ENCODE measurements around the gene ADCY6.

ADCY6 gene

DNA sequence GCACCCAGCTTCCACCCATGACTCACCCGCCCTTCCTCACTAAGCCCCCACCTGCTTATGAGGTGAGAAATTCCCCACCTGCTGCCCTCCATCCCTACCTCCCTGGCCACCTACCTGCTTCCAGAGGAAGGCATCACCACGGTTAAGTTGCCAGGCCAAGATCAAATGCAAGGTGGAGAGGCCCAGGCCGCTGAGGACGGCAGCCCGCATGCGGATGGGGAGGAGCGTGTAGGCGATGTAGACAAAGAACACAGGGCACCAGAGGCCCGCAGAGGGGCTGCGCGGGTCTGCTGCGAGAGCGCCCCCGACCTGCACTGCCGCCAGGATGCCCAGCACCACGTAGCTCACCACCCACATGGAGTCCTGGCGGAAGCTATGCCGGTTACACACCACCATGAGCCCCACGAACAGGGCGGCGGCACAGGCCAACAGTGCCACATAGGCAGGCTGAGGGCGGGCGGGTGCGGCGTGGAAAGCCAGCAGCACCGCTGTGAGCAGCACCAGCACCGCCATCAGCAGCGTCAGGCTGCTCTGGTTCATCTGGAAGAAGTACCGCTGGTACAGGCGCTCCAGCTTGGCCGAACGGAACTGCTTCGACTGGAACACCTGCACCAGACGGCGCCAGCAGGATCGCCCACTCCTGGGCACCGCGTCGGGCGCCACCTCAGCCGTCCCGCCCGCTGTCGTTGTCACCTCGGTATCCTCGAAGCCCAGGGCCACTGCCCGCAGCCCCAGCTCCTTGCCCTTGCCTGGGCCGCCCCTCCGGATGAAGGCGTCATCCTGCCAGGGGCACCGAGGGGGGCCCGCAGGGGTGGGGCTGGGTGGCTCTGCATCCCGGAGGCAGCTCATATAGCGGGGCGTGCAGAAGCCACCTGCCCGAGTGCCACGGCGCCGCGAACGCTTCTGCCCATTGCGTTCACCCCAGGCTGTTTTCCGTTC is 6.2 kb downstream of the ADCY6 start:
- DNase-seq (ENCODE audit: low spot score): no peak

GRCh38 chr12:48781750-48782456 is 7.0 kb downstream of the ADCY6 start:
- DNase-seq (ENCODE audit: low spot score): no peak

DNA sequence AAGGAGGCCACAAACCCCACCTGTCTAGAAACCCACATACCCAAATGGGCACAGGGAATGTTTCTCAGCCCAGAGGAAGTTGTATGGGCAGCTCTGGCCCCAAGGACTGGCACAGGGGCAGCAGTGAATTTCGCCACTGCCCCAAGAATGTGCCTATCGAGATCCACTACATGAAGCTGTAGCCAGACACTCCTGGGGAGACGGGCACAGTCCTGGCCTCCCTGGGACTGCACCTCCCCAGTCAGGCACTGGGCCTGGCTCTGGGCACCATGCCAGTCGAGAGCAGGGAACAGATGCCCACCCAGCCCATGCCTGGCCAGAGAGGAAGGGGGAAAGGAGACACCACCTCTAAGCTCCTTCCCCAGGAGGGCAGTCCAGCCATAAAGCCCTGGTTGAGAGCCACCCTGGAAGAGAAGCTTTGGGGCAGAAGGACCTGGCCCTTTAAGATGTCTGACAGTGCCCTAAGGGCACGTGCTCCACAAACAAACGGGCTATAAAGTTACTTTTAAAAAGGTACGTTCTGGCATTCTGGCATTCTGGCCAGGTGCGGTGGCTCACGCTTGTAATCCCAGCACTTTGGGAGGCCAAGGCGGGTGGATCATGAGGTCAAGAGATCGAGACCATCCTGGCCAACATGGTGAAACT is 8.4 kb downstream of the ADCY6 start:
- DNase-seq (ENCODE audit: low spot score): no peak

GRCh38 chr12:48779869-48780268 is 9.0 kb downstream of the ADCY6 start:
- DNase-seq (ENCODE audit: low spot score): no peak

DNA sequence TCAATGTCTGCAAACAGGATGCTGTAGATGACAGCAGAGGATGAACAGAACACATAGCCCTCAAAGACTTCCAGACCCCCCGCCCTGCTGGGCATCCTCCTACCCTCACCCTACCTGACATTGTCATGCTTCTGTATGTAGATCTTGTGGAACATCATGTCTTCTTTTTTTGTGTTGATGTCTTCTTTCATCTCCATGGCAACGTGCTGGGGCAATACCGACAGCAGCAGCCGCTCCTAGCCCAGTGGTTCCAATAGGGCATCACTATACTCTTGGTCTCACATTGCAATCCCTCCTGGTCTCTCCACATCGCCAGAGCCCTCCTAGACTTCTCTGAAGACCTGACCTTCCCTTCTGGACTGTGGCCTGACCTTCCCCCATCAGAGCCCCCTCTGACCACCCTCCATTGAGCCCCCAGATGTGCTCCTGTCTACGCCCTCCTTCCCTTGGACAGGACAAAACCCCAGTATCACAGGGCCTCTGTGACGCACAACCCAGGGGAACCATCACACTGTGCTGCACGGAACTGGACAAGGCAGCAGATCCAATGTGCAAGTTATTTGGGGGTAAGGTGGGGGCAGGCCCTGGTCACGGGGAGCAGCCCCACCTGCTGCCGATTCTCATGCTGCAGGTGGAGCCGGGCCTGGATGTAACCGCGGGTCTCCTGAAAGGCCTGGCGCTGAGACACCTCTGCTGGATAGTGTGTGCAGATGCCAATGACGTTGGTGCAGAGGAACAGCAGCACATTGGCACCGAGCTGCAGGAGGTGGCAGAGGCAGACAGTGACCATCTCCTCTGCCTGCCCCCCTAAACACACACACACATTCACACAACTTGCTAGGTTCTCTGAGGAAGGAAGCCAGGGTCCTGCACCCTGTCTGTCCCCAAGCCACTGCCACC is 11.1 kb downstream of the ADCY6 start:
- peak; percentile 71 for DNase-seq (ENCODE audit: low spot score)

- DNase-seq (ENCODE audit: low spot score): no peak
These were observed 11.9 kb downstream of the ADCY6 start for GRCh38 chr12:48776956-48777355.

DNA sequence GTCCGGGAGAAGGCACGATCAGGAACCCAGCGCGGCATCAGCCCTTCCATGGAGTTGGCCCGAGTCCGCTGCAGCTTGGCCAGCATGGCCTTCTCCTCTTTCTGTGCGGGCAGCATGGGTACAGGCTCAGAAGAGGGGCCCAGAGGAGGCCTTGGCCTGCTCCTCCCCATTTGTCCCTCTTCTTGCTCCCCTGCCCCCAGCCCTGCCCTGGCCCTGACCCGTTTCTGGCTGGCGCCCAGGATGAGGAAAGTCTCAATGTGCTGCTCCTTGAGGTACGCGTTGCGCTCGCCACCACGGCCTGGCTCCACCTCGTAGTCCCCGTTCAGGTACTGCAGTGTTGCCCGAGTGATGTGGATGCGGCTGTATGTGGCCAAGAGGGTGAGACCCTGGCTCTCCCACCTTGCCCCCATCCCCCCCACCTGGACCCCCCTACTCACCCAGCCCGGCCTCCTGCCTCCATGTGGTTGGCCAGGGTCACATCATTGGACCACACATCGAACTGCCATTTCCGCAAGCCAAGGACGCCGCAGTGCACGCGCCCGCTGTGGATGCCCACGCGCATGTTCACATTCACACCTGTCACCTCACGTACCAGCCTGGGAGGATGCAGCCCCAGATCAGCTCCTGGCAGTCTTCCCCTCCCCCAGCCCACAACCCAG is 12.8 kb downstream of the ADCY6 start:
- DNase-seq (ENCODE audit: low spot score): no peak

GRCh38 chr12:48775299-48775698 is 13.6 kb downstream of the ADCY6 start:
- DNase-seq (ENCODE audit: low spot score): no peak

DNA sequence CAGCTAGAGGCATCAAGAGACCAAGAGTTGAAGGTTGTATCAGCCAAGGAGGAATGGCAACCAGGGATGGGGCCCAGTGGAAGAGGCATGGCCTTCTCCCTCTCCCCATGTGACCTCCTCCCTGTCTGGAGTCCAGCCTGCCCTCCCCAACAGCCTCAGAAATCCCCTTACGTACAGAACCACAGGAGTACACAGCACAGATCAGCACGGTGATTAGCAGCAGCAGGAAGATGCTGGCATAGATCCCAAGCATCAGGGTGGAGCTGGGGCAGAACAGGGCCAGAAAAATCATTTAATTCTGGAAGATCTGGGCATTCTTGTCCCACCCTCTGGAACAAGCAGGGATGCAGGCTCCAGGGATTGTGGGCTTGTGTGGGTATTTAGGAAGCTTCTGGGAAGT is 14.4 kb downstream of the ADCY6 start:
- no peak for DNase-seq (ENCODE audit: low spot score)

- DNase-seq (ENCODE audit: low spot score): no peak
These were observed 15.2 kb downstream of the ADCY6 start for GRCh38 chr12:48773686-48774085.

GRCh38 chr12:48771588-48772112 is 17.2 kb downstream of the ADCY6 start:
- DNase-seq (ENCODE audit: low spot score): no peak

DNA sequence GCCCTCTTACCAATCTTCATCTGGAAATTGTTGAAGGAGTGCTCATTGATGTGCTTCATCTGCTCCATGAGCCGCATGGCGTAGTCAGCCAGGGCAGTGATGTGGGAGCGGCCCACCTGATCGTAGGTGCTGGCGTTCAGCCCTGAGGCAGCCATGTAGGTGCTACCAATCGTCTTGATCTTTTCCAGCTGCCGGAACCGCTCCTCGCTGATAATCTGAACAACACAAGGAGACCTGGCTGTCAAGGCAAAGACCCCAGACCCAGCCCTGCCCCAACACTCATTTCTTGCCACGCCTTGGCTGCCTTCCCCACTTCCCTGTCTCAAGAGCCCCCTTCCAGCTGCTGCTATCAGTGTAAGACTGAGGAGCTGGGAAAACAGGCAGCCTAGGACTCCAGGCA is 18.1 kb downstream of the ADCY6 start:
- DNase-seq (ENCODE audit: low spot score): no peak

DNA sequence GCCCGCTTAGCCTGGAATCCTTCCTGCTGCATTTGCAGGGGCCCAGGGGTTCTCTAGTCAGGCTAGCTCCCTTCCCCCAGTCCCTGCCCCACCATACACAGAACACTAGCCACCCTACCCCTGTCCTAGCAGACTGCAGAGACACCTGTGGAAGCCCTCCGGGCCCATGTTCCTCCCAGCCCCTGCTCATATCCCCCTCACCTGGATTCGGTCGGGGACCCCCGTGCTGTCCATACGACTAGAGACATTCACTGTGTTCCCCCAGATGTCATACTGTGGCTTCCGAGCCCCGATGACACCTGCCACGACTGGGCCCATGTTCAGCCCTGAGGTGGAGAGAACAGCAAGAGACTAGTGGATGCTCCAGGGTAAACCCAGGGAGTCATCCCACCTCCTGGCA is 20.2 kb downstream of the ADCY6 start:
- DNase-seq (ENCODE audit: low spot score): no peak

GRCh38 chr12:48768147-48768546 is 20.7 kb downstream of the ADCY6 start:
- DNase-seq (ENCODE audit: low spot score): no peak

GRCh38 chr12:48767521-48767920 is 21.4 kb downstream of the ADCY6 start:
- no peak for DNase-seq (ENCODE audit: low spot score)

DNA sequence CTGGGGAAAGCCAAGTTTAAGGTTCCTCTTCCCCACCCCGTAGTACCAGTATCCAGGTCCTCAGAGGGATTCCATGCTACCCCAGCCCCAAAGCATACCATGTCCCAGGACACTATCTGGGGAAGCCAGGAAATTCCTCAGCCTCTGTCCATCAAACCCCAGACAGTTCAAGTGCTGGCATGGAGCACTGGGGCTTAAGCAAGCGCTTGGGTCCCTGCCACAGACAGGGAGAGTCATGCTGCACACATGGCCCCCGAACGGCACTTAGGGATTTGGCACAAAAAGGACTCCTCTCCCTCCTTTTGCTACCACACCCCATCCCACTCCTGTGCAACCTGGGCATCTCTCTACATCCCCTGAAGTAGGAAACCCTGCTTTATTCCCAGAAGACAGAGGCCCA is 21.8 kb downstream of the ADCY6 start:
- DNase-seq (ENCODE audit: low spot score): no peak

DNA sequence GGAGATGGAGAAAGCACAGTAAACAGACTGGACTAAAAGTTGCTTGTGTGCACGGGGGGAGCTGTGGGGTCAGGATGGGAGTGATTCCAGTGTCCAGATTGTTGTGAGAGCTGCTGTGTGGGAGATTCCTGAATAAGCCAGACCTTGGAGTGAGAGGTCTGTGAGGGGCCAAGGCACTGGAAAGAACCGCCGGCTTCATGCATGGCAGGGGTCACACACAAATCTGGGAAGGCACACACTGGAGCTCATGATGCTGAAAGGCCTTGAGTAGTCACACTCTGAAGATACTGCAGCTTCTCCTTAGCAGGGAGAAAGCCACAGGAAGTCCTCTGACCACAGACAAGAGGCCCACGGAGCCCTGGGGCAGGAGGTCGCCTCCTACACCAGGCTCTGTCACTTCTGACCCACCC is 23.1 kb downstream of the ADCY6 start:
- no peak for DNase-seq (ENCODE audit: low spot score)

- no peak for DNase-seq (ENCODE audit: low spot score)
These were observed 24.4 kb downstream of the ADCY6 start for GRCh38 chr12:48764521-48764920.

GRCh38 chr12:48758737-48759136 is 30.2 kb downstream of the ADCY6 start:
- DNase-seq (ENCODE audit: low spot score): no peak

GRCh38 chr12:48758186-48758585 is 30.7 kb downstream of the ADCY6 start:
- no peak for DNase-seq (ENCODE audit: low spot score)

DNA sequence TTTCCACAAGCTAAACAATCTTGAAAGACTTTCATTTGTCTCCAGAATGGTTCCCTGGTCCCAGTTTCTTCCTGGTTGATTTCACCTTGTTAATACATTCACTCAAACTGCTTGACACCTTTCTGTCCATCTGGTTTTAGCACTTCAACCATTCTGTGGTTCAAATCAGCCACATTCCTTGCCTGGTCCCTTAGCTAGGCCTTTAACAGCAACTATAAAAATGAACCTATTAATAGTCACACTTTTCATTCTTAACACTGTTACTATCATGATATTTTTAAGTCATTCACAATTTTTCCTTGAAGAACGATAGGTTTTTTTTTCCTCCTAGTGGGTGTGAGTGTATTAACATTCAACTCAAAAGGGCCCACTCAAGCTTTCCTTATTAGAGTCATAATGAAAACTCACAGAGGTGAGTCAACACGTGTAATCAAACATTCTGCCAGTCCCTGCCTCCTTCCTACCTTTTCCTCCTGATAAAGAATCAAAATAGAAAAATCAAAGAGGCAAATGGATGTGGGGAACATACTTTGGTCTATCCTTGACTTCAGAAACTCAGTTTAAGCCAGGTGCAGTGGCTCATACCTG is 38.0 kb downstream of the ADCY6 start:
- no peak for DNase-seq (ENCODE audit: low spot score)

Measured in iPS-NIHi11 (cell line).